ENCODE results near the gene PWWP2B.

The PWWP2B gene

DNA sequence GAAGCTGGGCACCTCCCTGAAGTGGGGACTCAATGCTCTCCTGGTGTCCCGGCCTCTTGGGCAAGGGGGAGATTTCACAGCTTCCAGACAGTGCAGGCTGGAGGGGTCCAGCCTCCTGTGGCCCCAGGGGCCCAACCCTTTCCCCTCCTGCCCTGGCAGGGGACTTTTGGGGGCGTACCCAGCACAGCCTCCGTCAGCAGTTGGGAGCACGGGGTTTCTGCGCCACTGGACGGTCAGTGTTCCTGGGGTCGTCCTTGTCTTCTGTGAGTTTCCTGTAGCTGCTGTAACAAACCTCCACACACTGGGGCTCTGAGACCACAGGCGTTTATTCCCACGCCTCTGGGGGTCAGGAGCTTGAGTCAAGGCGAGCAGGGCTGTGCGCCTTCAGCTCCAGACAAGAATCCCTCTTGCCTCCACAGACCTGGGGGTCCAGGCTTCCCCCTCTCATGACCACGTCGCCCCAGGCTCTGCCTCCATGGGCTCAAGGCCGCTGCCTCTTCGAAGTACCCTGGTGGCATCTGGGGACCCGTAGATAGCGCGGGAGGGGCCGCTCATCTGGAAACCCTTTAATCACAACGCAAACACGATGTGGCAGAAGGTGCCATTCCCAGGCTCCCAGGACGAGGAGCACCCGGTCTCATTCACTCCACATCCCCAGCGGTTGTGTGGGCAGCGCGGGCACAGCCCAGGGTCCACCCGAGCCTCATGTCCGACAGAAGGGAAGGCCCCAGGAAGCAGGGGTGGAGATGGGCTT is 14.0 kb downstream of the PWWP2B start:
- no peaks in the 10 kb centered on the region for H3K27me3 ChIP-seq (ENCODE audit: low read length)
- no peak overlapping the region for H2AFZ ChIP-seq (ENCODE audit: low read depth, low read length, severe bottlenecking)
- H3K9me3 ChIP-seq (ENCODE audit: insufficient read depth, low read length) = no peaks in the 10 kb centered on the region
- H3K36me3 ChIP-seq (ENCODE audit: low read length) = no peaks in the 10 kb centered on the region
- no peaks in the 10 kb centered on the region for H3K79me2 ChIP-seq (ENCODE audit: insufficient read depth, low read length)
- H3K4me2 ChIP-seq (ENCODE audit: low read depth, low read length, poor library complexity, severe bottlenecking) = no peak overlapping the region
- H3K4me3 ChIP-seq (ENCODE audit: insufficient read depth, low read length, poor library complexity, severe bottlenecking) = no peak overlapping the region
- no peaks in the 10 kb centered on the region for H4K20me1 ChIP-seq (ENCODE audit: low read depth, low read length)
- no peak overlapping the region for H3K27ac ChIP-seq (ENCODE audit: low read depth, low read length)
- TF ChIP-seq, protein P1, sequence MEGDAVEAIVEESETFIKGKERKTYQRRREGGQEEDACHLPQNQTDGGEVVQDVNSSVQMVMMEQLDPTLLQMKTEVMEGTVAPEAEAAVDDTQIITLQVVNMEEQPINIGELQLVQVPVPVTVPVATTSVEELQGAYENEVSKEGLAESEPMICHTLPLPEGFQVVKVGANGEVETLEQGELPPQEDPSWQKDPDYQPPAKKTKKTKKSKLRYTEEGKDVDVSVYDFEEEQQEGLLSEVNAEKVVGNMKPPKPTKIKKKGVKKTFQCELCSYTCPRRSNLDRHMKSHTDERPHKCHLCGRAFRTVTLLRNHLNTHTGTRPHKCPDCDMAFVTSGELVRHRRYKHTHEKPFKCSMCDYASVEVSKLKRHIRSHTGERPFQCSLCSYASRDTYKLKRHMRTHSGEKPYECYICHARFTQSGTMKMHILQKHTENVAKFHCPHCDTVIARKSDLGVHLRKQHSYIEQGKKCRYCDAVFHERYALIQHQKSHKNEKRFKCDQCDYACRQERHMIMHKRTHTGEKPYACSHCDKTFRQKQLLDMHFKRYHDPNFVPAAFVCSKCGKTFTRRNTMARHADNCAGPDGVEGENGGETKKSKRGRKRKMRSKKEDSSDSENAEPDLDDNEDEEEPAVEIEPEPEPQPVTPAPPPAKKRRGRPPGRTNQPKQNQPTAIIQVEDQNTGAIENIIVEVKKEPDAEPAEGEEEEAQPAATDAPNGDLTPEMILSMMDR (IDR thresholded peaks at IDR 0.05; ENCODE audit: insufficient read depth, low read length, poor library complexity, severe bottlenecking) = no peak
- no peak for TF ChIP-seq EZH2phosphoT487 (conservative IDR thresholded peaks at IDR 0.05; ENCODE audit: low read length)
- no peaks in the 10 kb centered on the region for H3F3A ChIP-seq (ENCODE audit: insufficient read depth)
- H3K9me2 ChIP-seq (replicated peaks; ENCODE audit: insufficient read depth, low read length) = no peaks in the 10 kb centered on the region
- no peak overlapping the region for H3K9ac ChIP-seq (ENCODE audit: low read length)

DNA sequence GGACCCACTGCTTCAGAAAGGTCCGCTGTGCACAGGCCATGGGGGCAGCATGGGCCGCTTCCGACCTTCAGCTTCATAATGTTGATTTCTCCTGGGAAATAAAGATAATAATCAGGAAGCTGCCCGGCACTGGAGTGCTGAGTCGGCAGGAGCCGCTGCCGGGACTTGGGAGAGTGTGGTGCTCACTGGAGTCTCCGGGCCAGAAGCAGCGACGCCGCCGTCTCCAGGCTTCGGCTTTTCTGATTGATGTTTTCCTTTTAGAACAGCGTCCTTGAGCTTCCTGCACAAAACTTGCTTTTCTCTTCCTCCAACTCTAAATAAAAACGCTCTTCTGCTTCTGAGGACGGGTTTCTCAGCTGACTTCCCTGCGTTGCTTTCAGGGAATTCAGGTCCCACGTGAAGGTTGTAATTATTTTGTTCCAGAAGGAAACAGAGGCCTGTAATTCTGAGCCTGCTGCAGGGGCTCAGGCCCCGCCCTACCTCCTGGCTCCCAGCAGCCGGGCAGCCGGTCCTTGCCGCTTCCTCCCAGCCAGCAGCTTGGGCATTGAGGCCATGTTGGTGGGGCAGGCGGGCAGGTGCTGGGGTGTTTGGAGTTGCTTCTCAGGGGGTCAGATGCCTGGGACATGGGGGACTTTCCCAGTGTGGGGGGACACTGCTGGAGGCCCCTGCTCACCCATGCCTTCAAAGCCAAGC is 14.7 kb downstream of the PWWP2B start:
- H3F3A ChIP-seq (ENCODE audit: insufficient read depth) = no peaks in the 10 kb centered on the region
- H3K4me3 ChIP-seq (ENCODE audit: insufficient read depth, low read length, poor library complexity, severe bottlenecking) = no peak overlapping the region
- no peaks in the 10 kb centered on the region for H3K36me3 ChIP-seq (ENCODE audit: low read length)
- TF ChIP-seq EZH2phosphoT487 (conservative IDR thresholded peaks at IDR 0.05; ENCODE audit: low read length) = no peak
- TF ChIP-seq, protein P1 (IDR thresholded peaks at IDR 0.05; ENCODE audit: insufficient read depth, low read length, poor library complexity, severe bottlenecking) = no peak
- H3K9me2 ChIP-seq (replicated peaks; ENCODE audit: insufficient read depth, low read length) = no peaks in the 10 kb centered on the region
- no peaks in the 10 kb centered on the region for H4K20me1 ChIP-seq (ENCODE audit: low read depth, low read length)
- no peaks in the 10 kb centered on the region for H3K79me2 ChIP-seq (ENCODE audit: insufficient read depth, low read length)
- H2AFZ ChIP-seq (ENCODE audit: low read depth, low read length, severe bottlenecking) = no peak overlapping the region
- H3K9me3 ChIP-seq (ENCODE audit: insufficient read depth, low read length) = no peaks in the 10 kb centered on the region
- no peak overlapping the region for H3K4me2 ChIP-seq (ENCODE audit: low read depth, low read length, poor library complexity, severe bottlenecking)
- H3K27ac ChIP-seq (ENCODE audit: low read depth, low read length) = no peak overlapping the region
- H3K9ac ChIP-seq (ENCODE audit: low read length) = no peak overlapping the region
- no peaks in the 10 kb centered on the region for H3K27me3 ChIP-seq (ENCODE audit: low read length)

DNA sequence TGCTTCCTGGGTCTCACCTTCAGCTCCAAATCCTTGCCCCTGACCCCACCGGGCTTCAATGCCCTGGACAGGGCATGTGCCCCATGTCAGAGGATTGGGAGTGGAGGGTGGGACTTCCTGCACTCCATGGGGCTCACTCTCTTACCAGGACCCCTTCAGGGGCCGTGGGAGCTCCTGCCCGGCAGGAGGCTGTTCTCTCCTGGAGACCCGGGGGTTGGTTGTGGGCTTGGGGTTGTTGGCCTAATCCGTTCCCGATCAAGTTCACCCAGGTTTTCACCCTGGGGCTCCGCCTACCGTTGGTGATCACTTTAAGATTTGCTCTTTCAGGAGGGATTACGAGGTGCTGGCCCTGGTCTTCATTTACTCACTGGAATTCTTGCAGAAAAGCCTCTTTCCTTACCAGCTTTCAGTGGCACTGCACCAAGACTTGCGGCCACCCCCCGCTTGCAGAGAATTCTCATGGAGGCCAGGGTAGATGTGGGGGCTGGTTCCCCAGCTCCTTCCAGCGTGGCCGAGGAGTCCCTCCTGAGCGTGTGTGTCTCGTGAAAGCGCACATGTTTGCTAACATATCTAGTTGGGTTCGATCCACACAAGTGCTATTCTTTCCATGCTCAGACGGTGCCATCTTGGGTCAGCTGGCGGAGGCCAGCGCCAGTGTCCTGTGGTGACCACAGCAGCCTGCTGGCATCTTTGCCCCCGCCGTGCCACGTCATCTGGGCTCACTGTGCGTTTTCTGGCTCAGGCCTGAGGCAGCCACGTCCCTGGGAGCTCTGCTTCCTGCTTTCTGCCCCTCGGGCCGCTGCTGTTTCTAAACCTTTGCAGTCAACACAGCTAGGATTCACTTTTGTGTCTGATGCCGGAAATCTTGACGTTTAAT is 15.6 kb downstream of the PWWP2B start:
- Histone ChIP-seq H3K79me2 (ENCODE audit: insufficient read depth, low read length) (no peaks in the 10 kb centered on the region), H3K9ac (ENCODE audit: low read length) (no peak overlapping the region), H4K20me1 (ENCODE audit: low read depth, low read length) (no peaks in the 10 kb centered on the region), H3F3A (ENCODE audit: insufficient read depth) (no peaks in the 10 kb centered on the region), H3K4me3 (ENCODE audit: insufficient read depth, low read length, poor library complexity, severe bottlenecking) (no peak overlapping the region), H3K9me3 (ENCODE audit: insufficient read depth, low read length) (no peaks in the 10 kb centered on the region), H3K4me2 (ENCODE audit: low read depth, low read length, poor library complexity, severe bottlenecking) (no peak overlapping the region), H3K27ac (ENCODE audit: low read depth, low read length) (no peak overlapping the region), H2AFZ (ENCODE audit: low read depth, low read length, severe bottlenecking) (no peak overlapping the region), H3K27me3 (ENCODE audit: low read length) (no peaks in the 10 kb centered on the region), H3K9me2 (replicated peaks; ENCODE audit: insufficient read depth, low read length) (no peaks in the 10 kb centered on the region), H3K36me3 (ENCODE audit: low read length) (no peaks in the 10 kb centered on the region)
- no peak for TF ChIP-seq EZH2phosphoT487 (conservative IDR thresholded peaks at IDR 0.05; ENCODE audit: low read length)
- TF ChIP-seq, protein P1 (IDR thresholded peaks at IDR 0.05; ENCODE audit: insufficient read depth, low read length, poor library complexity, severe bottlenecking) = no peak

All from SU-DHL-6 (cell line).